Lower leg skin (tissue), 3 donors: ENCODE results near the gene C1orf21.

Experiments
- CTCF ChIP-seq, 3 donors: fragments of 450-650 bp; IDR thresholded peaks; one replicate each; pipeline ENCODE4 v1.5.1; 2016; ENCODE audit warnings: antibody characterized with exemption in 3 of 3, mild to moderate bottlenecking in 3 of 3, moderate library complexity in 2 of 3
- POLR2A ChIP-seq, 2 donors: fragments of 450-650 bp; IDR thresholded peaks; one replicate each; pipeline ENCODE4 v1.6.1; 2016 to 2017; ENCODE audit warnings: antibody characterized with exemption in 2 of 2, mild to moderate bottlenecking in 1 of 2, moderate library complexity in 1 of 2

- TF ChIP-seq CTCF (IDR thresholded peaks at IDR 0.05), result no peak
- no peak for TF ChIP-seq POLR2A (IDR thresholded peaks at IDR 0.05)
These were observed 116.5 kb downstream of the C1orf21 start for GRCh38 chr1:184503221-184503749.
